Dedifferentiated amniotic fluid mesenchymal stem cell (primary cell): Measurements from ENCODE around the gene AKR1B1.

Experiments used
- DNase-seq: peaks from one replicate; pipeline ENCODE4 v3.0.0-alpha.2; 2016; ENCODE audit errors: extremely low spot score

AKR1B1 gene

DNA sequence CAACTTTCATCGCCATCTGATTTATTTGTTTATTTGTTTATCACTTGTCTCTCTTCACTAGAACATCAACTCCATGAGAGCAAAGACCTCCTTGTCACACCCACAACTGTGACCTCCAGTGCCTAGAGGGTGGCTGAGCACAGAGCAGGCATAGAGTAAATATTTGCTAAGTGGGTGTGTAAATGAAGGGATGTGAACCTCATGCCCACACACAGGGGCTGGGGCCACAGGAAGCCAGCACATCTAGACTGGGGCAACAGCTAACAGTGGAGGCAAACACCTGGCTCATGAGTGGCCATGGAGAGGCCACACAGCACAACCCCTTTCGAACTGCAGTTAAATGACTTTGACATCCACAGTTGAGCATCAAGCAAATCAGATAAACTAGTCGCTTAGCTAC, 39.8 kb downstream of the AKR1B1 start:
- no peak for DNase-seq

DNA sequence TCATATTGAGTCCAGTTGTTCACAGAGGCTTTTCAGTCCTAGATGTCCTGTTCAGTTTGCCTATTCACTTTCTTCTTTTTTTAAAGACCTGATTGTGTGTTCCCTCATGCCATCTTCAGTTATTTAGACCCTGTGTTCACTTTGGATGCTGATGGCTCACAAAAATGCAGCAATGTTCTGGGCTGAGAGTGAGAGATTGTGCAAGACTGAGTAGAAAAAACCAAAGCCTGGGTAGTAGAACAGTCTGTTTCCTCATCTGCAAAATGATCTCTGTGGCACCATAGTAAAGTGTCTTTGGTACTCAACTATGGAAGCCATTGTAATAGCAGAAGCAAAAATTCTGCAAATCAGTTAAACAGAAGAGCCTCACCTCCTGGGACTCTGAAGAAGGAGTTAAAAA, 43.2 kb downstream of the AKR1B1 start:
- DNase-seq: no peak

DNA sequence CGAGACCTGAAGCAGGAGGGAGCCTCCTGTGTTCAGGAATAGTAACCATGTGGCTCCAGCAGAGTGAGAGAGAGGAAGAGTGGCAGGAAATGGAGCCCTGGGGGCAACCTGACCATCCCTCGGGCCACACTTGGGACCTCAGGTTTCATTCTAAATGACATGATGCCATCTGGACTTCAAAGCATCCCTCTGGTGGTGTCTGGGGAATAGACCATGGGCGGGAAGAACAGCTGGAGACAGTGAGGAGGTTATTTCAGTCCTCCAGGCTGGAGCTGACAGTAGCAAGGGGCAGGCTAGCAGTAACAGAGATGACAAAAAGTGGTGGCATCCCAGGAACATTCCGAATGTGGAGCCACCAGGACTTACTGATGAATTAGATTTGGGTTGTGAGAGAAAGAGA, 44.8 kb downstream of the AKR1B1 start:
- no peak for DNase-seq

- no peak for DNase-seq
Observed at GRCh38 chr7:134407311-134407710, 51.6 kb downstream of the AKR1B1 start.

DNA sequence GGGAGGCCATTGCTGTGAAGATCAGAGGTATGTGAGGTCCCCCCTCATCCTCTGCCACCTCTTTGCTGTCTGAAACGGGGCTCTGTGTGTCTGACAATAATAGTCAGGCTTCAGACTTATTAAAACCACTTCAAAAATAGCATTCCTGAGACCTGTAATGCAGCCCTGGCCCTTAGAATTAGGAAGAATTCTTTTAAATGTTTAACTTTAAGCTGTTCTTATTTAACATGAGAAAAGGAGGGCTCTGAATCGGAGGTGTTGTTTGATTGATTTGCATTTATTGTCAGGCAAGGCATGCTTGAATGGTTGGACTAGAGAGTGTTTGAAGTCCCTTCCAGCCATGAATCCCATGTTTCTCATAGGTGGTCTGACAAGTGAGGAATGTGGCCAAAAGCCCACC, 52.5 kb downstream of the AKR1B1 start:
- no peak for DNase-seq

DNA sequence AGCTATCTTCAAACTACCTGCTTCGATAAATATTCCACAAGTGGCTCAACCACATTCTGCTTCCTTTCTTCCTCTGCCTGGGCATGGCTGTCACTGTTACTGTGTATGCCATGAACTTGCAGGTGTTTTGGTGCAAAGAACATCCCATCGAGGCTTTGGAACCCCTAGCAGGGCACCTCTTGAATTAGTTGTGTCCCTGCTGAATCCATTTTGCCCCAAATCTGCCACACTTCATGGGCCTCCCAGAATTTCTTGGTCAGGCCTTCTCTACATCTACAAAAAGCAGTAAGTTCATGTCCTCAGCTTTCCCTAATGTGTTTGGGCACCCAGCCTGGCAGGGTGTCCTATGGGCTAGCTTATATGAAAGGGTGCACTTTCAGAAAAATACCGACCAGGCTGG, 53.6 kb downstream of the AKR1B1 start:
- no peak for DNase-seq

- no peak for DNase-seq
Observed at GRCh38 chr7:134403062-134403461, 55.8 kb downstream of the AKR1B1 start.

DNA sequence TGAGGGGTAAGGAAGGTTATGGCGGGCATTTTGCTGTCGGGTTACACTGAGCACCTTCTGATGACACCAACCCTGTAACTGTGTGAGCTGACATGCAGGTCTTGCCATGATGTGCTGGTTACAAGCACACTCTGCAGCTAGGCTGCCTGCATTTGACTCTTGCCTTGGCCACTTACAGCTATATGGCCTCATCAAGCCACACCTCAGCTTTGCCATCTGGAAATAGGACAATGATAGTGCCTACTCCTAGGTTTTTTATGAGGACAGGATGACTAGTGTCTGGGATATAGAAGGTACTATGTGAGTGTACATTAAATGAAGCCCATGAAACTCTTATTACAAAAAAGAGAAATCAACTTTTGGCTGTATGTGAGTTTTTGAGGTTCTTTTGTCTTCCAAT, 58.0 kb downstream of the AKR1B1 start:
- no peak for DNase-seq

- DNase-seq: no peak
Observed at GRCh38 chr7:134396031-134396430, 62.9 kb downstream of the AKR1B1 start.

- no peak for DNase-seq
Observed at GRCh38 chr7:134395604-134396003, 63.3 kb downstream of the AKR1B1 start.

- no peak for DNase-seq
Observed at GRCh38 chr7:134394056-134394455, 64.8 kb downstream of the AKR1B1 start.
